GM18507 (cell line): ENCODE measurements around the gene KRAS.
A peak's percentile ranks its signal among the peaks of the same experiment; 100 is the strongest.

Experiments used
- DNase-seq: peaks from one replicate; pipeline ENCODE4 v3.0.0; 2011; ENCODE audit warnings: low read depth; ENCODE audit not compliant: insufficient read length; ENCODE audit errors: extremely low spot score
- FAIRE-seq: peaks from 2 replicates; lab custom pipeline; 2011; peaks lifted over from hg19 to GRCh38; lab: Jason Lieb, UNC

Gene KRAS

DNA sequence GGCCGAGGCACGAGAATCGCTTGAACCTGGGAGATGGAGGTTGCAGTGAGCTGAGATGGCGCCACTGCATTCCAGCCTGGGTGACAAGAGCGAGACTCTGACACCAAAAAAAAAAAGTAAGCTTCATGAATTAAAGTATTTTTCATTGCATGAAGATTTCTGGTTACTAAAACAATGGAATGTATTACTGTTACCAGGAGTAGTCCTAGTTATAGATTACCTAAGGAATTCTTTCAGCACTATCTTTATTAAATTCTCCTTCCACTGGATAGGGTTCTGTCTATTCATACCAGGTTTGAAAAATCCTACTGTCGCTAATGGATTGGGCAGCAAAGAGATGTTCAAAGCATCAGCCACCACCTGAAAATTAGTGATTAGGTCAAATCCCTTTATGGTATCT, 43.3 kb downstream of the KRAS start:
- no peak for DNase-seq
- FAIRE-seq = no peak

DNA sequence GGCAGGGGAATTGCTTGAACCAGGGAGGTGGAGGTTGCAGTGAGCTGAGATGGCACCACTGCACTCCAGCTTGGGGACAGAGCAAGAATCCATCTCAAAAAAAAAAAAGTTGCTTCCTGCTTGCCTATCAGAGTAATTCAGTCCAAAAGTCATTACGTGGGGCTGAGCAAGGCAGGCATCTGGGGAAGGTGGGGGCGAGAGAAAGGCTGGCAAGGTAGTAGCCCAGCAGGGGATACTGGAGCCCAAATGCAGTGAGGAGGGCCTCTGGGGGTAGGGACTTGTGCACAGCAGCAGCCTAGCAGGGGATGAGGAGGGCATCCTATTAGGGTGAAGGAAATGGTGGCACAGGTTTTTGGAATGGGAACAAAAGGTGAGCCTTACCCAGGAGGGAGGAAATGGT, 48.6 kb downstream of the KRAS start:
- DNase-seq (no peak), FAIRE-seq (no peak)

- no peak for DNase-seq
- FAIRE-seq = no peak
These were observed 50.0 kb downstream of the KRAS start for GRCh38 chr12:25200703-25201102.

- no peak for FAIRE-seq
These were observed 53.1 kb downstream of the KRAS start for GRCh38 chr12:25197608-25198007.

DNA sequence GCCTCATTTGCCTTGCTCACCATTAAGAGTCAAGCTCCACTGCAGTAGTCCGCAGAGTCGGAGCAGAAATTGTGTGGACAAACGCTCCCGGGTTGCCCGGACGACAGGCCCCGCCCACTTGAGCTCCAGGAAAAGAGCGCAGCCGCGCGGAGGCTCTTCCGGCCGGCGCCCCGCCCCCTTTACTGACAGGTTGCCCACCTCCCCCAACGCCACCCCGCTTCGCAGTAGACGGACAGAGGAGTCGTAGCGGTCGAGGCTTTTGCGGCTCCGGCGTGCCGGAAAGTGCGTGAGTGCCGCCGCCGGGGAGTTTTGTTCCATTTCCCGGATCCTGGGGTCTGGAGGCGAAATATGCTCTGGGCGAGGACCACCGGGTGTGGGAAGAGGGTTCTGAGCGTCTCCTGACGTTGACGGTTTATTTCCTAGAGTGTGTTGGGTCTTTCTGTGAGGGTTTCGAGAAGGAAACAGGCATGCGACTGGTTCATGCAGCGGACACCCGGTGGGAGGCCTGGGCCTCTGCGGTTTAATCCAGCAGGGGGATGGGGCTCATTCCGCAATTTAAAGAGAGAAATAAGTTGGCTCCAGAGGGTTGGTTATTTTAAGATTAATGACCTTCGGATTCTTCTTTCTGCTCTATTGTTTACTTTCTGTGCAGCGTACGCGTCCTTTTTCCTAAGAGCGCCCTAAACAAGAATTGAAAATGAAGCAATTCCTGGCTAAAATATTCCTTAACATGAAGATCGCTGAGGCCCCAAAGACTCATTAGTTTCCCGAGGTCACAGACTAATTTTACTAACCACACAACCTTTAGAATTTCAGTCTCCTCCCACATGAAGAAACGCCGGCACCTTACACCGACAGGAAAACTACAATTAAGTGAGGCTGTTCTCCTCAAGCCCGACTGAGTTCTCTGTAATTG, 55.4 kb downstream of the KRAS start, which contains the start of the genes DNAI7 and ETFRF1:
TSS of gene DNAI7 (minus strand) at position 105 of the 916 bp plus-strand sequence. CDS start at position 23, 82 bp downstream.
TSS of gene ETFRF1 (plus strand) at position 182 of the 916 bp plus-strand sequence. CDS start 8,720 bp downstream, outside the sequence.
- DNase-seq (peak; percentile 88), FAIRE-seq (peak; percentile 95)

More at GRCh38 chr12:25197608-25198007, 53.1 kb downstream of the KRAS start:
- DNase-seq = no peak

- no peak for FAIRE-seq
These were observed 56.0 kb downstream of the KRAS start for GRCh38 chr12:25194722-25195055.

GRCh38 chr12:25194214-25194613, 56.5 kb downstream of the KRAS start:
- no peak for FAIRE-seq
- DNase-seq = no peak

More at GRCh38 chr12:25194722-25195055, 56.0 kb downstream of the KRAS start:
- DNase-seq = no peak

GRCh38 chr12:25190793-25191192, 59.9 kb downstream of the KRAS start:
- DNase-seq (no peak), FAIRE-seq (no peak)

DNA sequence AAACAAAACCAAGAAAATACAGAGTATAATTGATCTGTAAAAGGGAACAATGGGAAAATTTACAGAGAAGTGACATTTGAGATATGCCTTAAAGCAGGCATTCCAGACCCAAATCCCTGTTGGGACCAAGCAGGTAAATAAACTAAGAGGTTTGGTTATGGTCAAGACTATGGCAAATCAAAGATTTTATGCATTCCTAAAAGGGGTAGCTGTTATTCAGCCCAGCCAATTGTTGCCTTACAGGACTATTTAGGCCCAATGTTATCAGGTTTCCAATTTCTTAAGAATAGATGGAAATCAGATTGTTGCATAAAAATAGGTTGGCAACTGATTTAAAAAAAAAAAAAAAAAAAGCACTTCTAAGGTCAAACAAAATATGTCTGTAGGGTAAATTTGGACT, 61.1 kb downstream of the KRAS start:
- FAIRE-seq (no peak), DNase-seq (no peak)

DNA sequence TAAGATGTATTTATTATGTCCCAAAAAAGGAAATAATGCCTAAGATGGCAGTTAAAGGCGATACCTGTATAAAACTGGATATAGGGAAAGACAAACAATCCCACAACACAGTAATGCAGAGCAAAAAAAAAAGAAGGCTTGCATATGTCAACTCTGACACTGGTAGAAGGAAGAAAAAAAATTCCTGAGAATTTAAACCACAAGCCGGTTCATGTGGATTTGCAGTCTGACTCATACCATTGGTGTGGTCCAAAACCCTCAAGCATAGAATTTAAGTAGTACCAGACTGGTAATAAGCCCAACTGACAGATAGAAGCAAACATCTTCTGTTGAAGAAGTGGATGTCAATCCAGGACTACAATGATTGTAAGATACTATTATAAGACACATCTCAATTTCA, 62.9 kb downstream of the KRAS start:
- FAIRE-seq (no peak), DNase-seq (no peak)

GRCh38 chr12:25186788-25187402, 63.8 kb downstream of the KRAS start:
- DNase-seq = no peak
- peak; percentile 79 for FAIRE-seq

DNA sequence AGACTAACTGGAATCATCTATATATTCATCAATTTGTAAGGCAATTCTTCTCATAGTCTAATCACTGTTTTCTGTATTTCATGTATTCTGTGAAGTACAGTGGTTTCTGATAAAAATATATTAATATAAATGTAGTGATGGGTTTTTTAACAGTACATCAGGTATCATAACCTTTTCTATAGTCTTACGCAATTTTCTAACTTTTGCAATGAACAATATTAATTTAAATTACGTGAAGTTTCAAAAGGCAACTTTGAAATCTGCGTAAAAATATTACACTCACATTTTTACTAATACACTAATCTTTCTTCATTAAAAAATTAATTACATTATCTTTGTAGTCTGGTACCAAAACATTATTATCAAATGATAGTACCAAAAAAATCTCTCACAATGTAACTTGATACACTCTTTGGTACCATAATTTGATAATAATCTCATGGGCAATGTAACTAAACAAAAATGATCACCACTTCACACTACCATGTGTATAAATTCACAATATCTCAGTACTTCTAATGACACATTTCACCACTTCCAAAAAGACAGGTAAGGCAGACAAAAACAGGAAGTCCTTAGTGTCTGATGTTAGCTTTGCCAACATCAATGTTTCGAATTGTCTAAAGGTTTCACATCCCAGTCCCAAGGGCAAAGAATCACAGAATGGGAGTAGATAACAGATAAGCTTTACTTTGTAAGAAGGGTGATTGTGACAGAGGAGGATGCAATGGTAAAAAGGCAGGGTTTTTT, 64.5 kb downstream of the KRAS start:
- DNase-seq = no peak
- FAIRE-seq = peak; percentile 38

DNA sequence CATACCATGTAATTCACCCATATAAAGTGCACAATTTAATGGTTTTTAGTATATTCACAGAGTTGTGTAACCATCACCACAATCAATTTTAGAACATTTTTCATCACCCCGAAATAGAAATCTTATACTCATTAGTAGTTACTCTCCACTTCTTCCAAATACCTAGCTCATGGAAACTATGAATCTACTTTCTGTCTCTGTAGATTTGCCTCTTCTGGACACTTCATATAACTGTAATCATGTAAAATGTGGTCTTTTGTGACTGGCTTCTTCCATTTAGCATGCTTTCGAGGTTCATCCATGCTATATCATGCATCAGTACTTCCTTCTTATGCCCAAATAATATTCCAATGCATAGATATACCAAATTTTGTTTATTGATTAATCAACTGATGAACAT, 66.6 kb downstream of the KRAS start:
- no peak for DNase-seq
- no peak for FAIRE-seq

DNA sequence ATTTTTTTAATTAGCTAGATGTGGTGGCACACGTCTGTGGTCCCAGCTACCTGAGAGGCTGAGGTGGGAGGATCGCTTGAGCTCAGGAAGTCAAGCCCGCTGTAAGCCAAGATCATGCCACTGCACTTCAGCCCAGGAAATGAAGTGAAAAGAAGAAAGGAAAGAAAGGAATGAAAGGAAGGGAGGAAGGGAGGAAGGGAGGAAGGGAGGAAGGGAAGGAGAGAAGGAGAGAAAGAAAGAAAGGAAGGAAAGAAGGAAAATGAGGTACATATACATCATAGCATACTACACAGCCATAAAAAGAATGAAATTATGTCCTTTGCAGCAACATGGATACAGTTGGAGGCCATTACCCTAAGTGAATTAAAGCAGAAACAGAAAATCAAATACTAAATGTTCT, 68.0 kb downstream of the KRAS start:
- DNase-seq (no peak), FAIRE-seq (no peak)

GRCh38 chr12:25162866-25163265, 87.9 kb downstream of the KRAS start:
- no peak for FAIRE-seq
- DNase-seq = no peak

DNA sequence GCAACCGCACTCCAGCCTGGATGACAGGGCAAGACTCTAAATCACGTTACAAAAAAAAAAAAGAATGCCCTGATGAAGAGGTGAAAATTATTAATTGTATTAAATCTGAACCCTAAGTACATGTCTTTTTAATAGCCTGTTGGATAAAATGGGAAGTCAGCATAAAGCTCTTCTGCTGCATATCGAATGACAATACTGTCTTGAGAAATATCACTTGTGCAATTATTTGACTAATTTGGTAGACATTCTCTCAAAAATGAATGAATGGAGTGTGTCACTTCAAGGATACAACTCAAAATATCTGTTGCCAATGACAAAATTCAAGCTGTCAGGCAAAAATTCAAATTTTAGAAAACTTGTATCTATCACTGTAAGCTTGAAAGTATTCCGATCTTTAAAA, 94.7 kb downstream of the KRAS start:
- FAIRE-seq (no peak), DNase-seq (no peak)

DNA sequence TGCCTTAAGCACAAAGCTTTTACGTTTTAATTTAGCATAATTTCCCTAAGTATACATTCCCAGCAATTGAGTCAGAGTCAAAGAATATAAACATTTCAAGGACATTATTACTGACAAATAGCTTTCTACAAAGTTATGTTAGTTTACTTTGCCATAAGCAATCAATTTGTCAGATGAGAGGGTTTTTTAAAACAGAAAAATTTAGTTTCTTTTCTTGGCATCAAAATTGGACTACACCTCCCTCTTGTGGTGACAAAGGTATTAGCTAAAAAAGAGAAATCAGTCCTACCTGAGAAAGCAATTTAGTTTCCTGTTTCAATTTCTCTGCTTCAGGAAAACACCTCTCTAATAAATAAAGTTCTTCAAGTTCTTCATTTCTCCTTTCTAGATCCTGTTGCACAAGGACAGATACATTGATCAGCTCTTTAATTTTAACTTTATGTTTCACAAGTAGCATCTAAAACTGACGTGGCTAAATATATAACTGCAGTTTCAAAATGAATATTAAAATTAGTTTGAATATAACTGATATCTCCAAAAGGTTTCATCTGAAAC, 95.6 kb downstream of the KRAS start:
- FAIRE-seq = peak; percentile 98
- DNase-seq = peak; percentile 14
